HepG2 (cell line): ENCODE data around the gene RUVBL1. TPM values are rescaled to one million over a fixed set of nuclear protein-coding genes. Genes with fewer than 3 reads are reported as not detected.

Experiments used
- ARID2 ChIP-seq: sonication (generic); formaldehyde crosslinking; IDR thresholded peaks from 2 replicates; pipeline ENCODE4 v1.8.1; 2022; ENCODE audit warnings: mild to moderate bottlenecking, missing genetic modification reagents, borderline replicate concordance
- ATF1 ChIP-seq: IDR thresholded peaks from 2 replicates; pipeline ENCODE4 v1.6.1; 2016; ENCODE audit warnings: mild to moderate bottlenecking, control low read depth
- CCDC6 ChIP-seq: sonication (generic); formaldehyde crosslinking; IDR thresholded peaks from 2 replicates; pipeline ENCODE4 v1.8.1; 2022; ENCODE audit warnings: mild to moderate bottlenecking, missing genetic modification reagents, moderate library complexity
- ETV5 ChIP-seq: IDR thresholded peaks from 2 replicates; pipeline ENCODE4 v1.6.1; 2018; ENCODE audit warnings: missing biosample characterization, missing genetic modification reagents, inconsistent platforms, borderline replicate concordance
- FOXO1 ChIP-seq: sonication (generic); formaldehyde crosslinking; IDR thresholded peaks from 2 replicates; pipeline ENCODE4 v1.4.0; 2020; ENCODE audit warnings: missing genetic modification reagents
- HBP1 ChIP-seq: IDR thresholded peaks from 2 replicates; pipeline ENCODE4 v1.6.1; 2016; ENCODE audit warnings: low read depth, control low read depth
- KAT2B ChIP-seq: fragments of 150-350 bp; IDR thresholded peaks from 2 replicates; pipeline ENCODE4 v1.6.1; 2014; ENCODE audit warnings: low read depth, low read length, borderline replicate concordance
- KLF9 ChIP-seq: IDR thresholded peaks from 2 replicates; pipeline ENCODE4 v1.6.1; 2016; ENCODE audit warnings: low read depth
- NCOR1 ChIP-seq: fragments of 200-600 bp; sonication (generic); IDR thresholded peaks from 2 replicates; pipeline ENCODE4 v1.7.0; 2017; ENCODE audit warnings: antibody characterized with exemption, low read length, borderline replicate concordance
- PHB2 ChIP-seq: fragments of 450-650 bp; IDR thresholded peaks from 2 replicates; pipeline ENCODE4 v1.6.1; 2018; ENCODE audit not compliant: partially characterized antibody
- PHF21A ChIP-seq: sonication (generic); formaldehyde crosslinking; IDR thresholded peaks from 2 replicates; pipeline ENCODE4 v1.5.0; 2020; ENCODE audit warnings: mild to moderate bottlenecking, missing genetic modification reagents
- PHF8 ChIP-seq: sonication (generic); formaldehyde crosslinking; IDR thresholded peaks from 2 replicates; pipeline ENCODE4 v1.5.0; 2020; ENCODE audit warnings: missing genetic modification reagents
- RAD51 ChIP-seq: fragments of 450-650 bp; IDR thresholded peaks from 2 replicates; pipeline ENCODE4 v1.6.1; 2016; ENCODE audit warnings: borderline replicate concordance
- REPIN1 ChIP-seq: sonication (generic); formaldehyde crosslinking; IDR thresholded peaks from 2 replicates; pipeline ENCODE4 v1.8.0; 2022; ENCODE audit warnings: missing genetic modification reagents, low read depth, mild to moderate bottlenecking, borderline replicate concordance
- RXRB ChIP-seq: IDR thresholded peaks from 2 replicates; pipeline ENCODE4 v1.6.1; 2016; ENCODE audit warnings: borderline replicate concordance, missing genetic modification reagents, missing compliant biosample characterization
- SALL2 ChIP-seq: sonication (generic); formaldehyde crosslinking; IDR thresholded peaks from 2 replicates; pipeline ENCODE4 v1.8.1; 2023; ENCODE audit warnings: mild to moderate bottlenecking, missing genetic modification reagents, inconsistent platforms
- TARDBP ChIP-seq: sonication (generic); formaldehyde crosslinking; IDR thresholded peaks from 2 replicates; pipeline ENCODE4 v1.8.0; 2022; ENCODE audit warnings: mild to moderate bottlenecking, missing genetic modification reagents
- TBP ChIP-seq: sonication (generic); formaldehyde crosslinking; IDR thresholded peaks from 2 replicates; pipeline ENCODE4 v1.5.0; 2020; ENCODE audit warnings: missing genetic modification reagents
- TOPORS ChIP-seq: sonication (generic); formaldehyde crosslinking; IDR thresholded peaks from 2 replicates; pipeline ENCODE4 v1.8.0; 2023; ENCODE audit warnings: mild to moderate bottlenecking, missing genetic modification reagents
- ZNF432 ChIP-seq: sonication (generic); formaldehyde crosslinking; IDR thresholded peaks from 2 replicates; pipeline ENCODE4 v1.5.0; 2020; ENCODE audit warnings: missing genetic modification reagents, mild to moderate bottlenecking, borderline replicate concordance
- ZNF576 ChIP-seq: sonication (generic); formaldehyde crosslinking; IDR thresholded peaks from 2 replicates; pipeline ENCODE4 v1.4.0; 2020; ENCODE audit warnings: mild to moderate bottlenecking, missing genetic modification reagents
- ZNF639 ChIP-seq: conservative IDR thresholded peaks from 2 replicates; pipeline ENCODE4 v1.6.1; 2018; ENCODE audit warnings: missing genetic modification reagents
- ZNF776 ChIP-seq: sonication (generic); formaldehyde crosslinking; IDR thresholded peaks from 2 replicates; pipeline ENCODE4 v1.4.0; 2020; ENCODE audit warnings: mild to moderate bottlenecking, missing genetic modification reagents
- ZNF792 ChIP-seq: IDR thresholded peaks from 2 replicates; pipeline ENCODE4 v1.6.1; 2016
- ZNF800 ChIP-seq: sonication (generic); formaldehyde crosslinking; IDR thresholded peaks from 2 replicates; pipeline ENCODE4 v1.4.0; 2020; ENCODE audit warnings: missing genetic modification reagents
- polyA plus RNA-seq, 8 experiments: library from polyadenylated mRNA; depleted of rRNA in 3 of 8; stranded (reverse) in 7 of 8; unstranded in 1 of 8; fragments of >200 nt; fragmentation: Illumina TruSeq in 4 of 8; extraction: Trizol in 4 of 8; gene quantifications; 2 replicates each; pipeline versions ENCODE4 v1.2.1 to v1.2.3, GENCODE V29; 2011 to 2016; ENCODE audit warnings: low read depth in 4 of 8, missing spikeins in 1 of 8, mixed read lengths in 1 of 8; ENCODE audit not compliant: insufficient read depth in 1 of 8
- total RNA-seq, 5 experiments: library from RNA; depleted of rRNA; stranded (reverse); fragments of >200 nt; fragmentation: Illumina TruSeq; extraction: Trizol; gene quantifications; 2 replicates each; pipeline ENCODE4 v1.2.3, GENCODE V29; 2016; ENCODE audit warnings: low read depth in 1 of 5

The RUVBL1 gene
- total and polyA plus RNA-seq, 2 of the 13 experiments (the other 11 are each of a cell fraction or from before 2014, with no cell fraction given): 32.7 to 86.3 TPM

GRCh38 chr3:128123538-128124368, at the start of gene RUVBL1 (continued):
- TF ChIP-seq PHB2 (no peak), TARDBP (CRISPR knock-in tag) (peak; percentile 75), TBP (CRISPR knock-in tag) (no peak), ZNF800 (CRISPR knock-in tag) (no peak; the same call in 1 of the 2 replicates), ATF1 (CRISPR knock-in tag) (peak; percentile 82), HBP1 (CRISPR knock-in tag) (peak; percentile 73; the same call in 1 of the 2 replicates), ZNF639 (peak; percentile 94), NCOR1 (no peak; the same call in 1 of the 2 replicates), ZNF576 (CRISPR knock-in tag) (no peak), PHF8 (CRISPR knock-in tag) (peak; percentile 95), CCDC6 (CRISPR knock-in tag) (peak; percentile 52; the same call in 1 of the 2 replicates), RAD51 (no peak), ETV5 (peak; percentile 92), ARID2 (CRISPR knock-in tag) (no peak), ZNF432 (CRISPR knock-in tag) (no peak), KLF9 (CRISPR knock-in tag) (peak; percentile 14; the same call in 1 of the 2 replicates), PHF21A (CRISPR knock-in tag) (peak; percentile 86), TOPORS (CRISPR knock-in tag) (no peak; the same call in 1 of the 2 replicates), ZNF776 (CRISPR knock-in tag) (peak; percentile 71; the same call in 1 of the 2 replicates), FOXO1 (CRISPR knock-in tag) (peak; percentile 22; the same call in 1 of the 2 replicates), KAT2B (no peak), SALL2 (no peak), RXRB (CRISPR knock-in tag) (peak; percentile 59; the same call in 1 of the 2 replicates), ZNF792 (CRISPR knock-in tag) (peak; percentile 75; the same call in 1 of the 2 replicates), REPIN1 (CRISPR knock-in tag) (peak; percentile 54; the same call in 1 of the 2 replicates)
